ENCODE data around the gene ZNF200. TPM values are rescaled to one million over a fixed set of nuclear protein-coding genes. Genes with fewer than 3 reads are reported as not detected.

ZNF200 gene
- total and polyA plus RNA-seq, 2 donors (not counting 1 experiment from before 2014, with no cell fraction given) = 2.7 to 20.1 TPM

- Mint-ChIP-seq H3K27ac (no peak overlapping the region), H3K27me3 (peaks cover 48% of the 10 kb centered on the region), H3K4me3 (no peak overlapping the region), H3K9me3 (ENCODE audit: insufficient read depth) (peaks cover 11% of the 10 kb centered on the region), H3K4me1 (no peaks in the 10 kb centered on the region)
- Histone ChIP-seq H3K4me1 (ENCODE audit: control insufficient read depth in 2 of 2, insufficient read depth in 2 of 2, low read length in 2 of 2) (no peaks in the 10 kb centered on the region), H3K27me3 (replicated peaks in 1 of 4; ENCODE audit: control extremely low read depth in 1 of 4, control insufficient read depth in 3 of 4, insufficient read depth in 4 of 4, low read length in 3 of 4) (peaks cover 0 to 19% (median 3%) of the 10 kb centered on the region in 4 experiments), H3K4me2 (replicated peaks; ENCODE audit: low read depth, low read length, poor library complexity, severe bottlenecking) (no peak overlapping the region), H3K9me3 (ENCODE audit: control extremely low read depth in 1 of 3, control insufficient read depth in 2 of 3, insufficient read depth in 1 of 3, low read length in 2 of 3) (peaks cover 0 to 30% (median 14%) of the 10 kb centered on the region in 3 donors), H4K20me1 (ENCODE audit: control insufficient read depth, insufficient read depth, low read length, poor library complexity, severe bottlenecking) (no peaks in the 10 kb centered on the region), H3K4me3 (ENCODE audit: control extremely low read depth in 1 of 5, extremely low read depth in 1 of 5, insufficient read depth in 1 of 5, low read depth in 2 of 5, low read length in 4 of 5) (no peak overlapping the region), H2AFZ (ENCODE audit: insufficient read depth, low read depth, low read length, poor library complexity, severe bottlenecking) (no peak overlapping the region), H3K9ac (ENCODE audit: low read length) (no peak overlapping the region), H3K36me3 (replicated peaks in 1 of 2; ENCODE audit: control extremely low read depth in 1 of 2, control insufficient read depth in 1 of 2, extremely low read depth in 1 of 2, insufficient read depth in 2 of 2, low read length in 1 of 2) (no peaks in the 10 kb centered on the region), H3K27ac (ENCODE audit: low read length in 2 of 2) (no peak overlapping the region), H3K79me2 (ENCODE audit: control insufficient read depth, insufficient read depth, low read length) (no peaks in the 10 kb centered on the region)
- no peak for TF ChIP-seq EZH2 (IDR thresholded peaks at IDR 0.05; ENCODE audit: borderline replicate concordance, insufficient read depth, low read depth, low read length, poor library complexity, severe bottlenecking)
- TF ChIP-seq, protein P1, sequence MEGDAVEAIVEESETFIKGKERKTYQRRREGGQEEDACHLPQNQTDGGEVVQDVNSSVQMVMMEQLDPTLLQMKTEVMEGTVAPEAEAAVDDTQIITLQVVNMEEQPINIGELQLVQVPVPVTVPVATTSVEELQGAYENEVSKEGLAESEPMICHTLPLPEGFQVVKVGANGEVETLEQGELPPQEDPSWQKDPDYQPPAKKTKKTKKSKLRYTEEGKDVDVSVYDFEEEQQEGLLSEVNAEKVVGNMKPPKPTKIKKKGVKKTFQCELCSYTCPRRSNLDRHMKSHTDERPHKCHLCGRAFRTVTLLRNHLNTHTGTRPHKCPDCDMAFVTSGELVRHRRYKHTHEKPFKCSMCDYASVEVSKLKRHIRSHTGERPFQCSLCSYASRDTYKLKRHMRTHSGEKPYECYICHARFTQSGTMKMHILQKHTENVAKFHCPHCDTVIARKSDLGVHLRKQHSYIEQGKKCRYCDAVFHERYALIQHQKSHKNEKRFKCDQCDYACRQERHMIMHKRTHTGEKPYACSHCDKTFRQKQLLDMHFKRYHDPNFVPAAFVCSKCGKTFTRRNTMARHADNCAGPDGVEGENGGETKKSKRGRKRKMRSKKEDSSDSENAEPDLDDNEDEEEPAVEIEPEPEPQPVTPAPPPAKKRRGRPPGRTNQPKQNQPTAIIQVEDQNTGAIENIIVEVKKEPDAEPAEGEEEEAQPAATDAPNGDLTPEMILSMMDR (IDR thresholded peaks at IDR 0.05) = no peak
- DNase-seq (no peak), ATAC-seq (ENCODE audit: low read depth) (no peak)
- intact Hi-C loops (cut with micrococcal nuclease) = no loop called here
- POLR2A ChIA-PET = no interaction called here
- 73% methylated on average over 5 of the region's 6 CpGs for WGBS (ENCODE audit: insufficient coverage)
- CTCF ChIA-PET = interaction anchor here (0.9 kb wide), 1 partner anchor 324 kb away, joined by 3 read pairs; no protein-coding TSS in a partner anchor
Measured at GRCh38 chr16:3202903-3203539, 31.9 kb downstream of the ZNF200 start.

DNA sequence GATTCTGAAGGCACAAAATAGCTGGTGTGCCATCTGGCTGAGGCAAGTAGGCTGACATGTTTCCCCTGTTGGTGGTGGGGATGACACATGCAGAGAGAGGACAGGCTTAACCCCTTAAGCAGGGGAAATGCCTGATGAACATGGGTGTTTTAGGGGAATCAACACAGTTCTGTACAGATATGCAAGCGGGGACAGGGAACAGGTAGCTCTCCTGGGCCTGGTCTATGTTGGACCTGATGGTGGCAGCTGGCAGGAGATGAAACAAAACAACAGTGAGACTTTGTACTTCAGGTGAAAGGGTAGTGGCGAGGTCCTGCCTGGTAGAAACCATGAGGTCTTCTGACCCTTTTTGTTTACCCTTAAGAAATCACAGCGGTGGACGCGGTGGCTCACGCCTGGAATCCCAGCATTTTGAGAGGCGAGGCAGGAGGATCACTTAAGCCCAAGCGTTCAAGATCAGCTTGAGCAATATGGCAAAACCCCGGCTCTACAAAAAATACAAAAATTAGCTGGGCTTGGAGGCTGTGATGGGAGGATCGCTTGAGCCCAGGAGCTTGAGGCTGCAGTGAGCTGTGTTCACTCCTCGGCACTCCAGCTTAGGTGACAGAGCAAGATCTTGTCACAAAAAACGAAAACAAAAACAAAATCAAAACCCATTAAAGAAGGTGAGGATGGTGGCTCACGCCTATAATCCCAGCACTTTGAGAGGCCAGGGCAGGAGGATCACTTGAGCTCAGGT, 36.5 kb downstream of the ZNF200 start:
- H3K9me3 Mint-ChIP-seq (ENCODE audit: insufficient read depth) = no peaks in the 10 kb centered on the region
- ChIA-PET CTCF (interaction anchor here (0.6 to 1.1 kb wide), 2 partner anchors 27 to 46 kb away, joined by 3 read pairs; no protein-coding TSS in a partner anchor), POLR2A (no interaction called here)
- TF ChIP-seq, protein P1 (IDR thresholded peaks at IDR 0.05) = no peak
- no peak for TF ChIP-seq EZH2 (IDR thresholded peaks at IDR 0.05; ENCODE audit: borderline replicate concordance, insufficient read depth, low read depth, low read length, poor library complexity, severe bottlenecking)
- H3K4me3 Mint-ChIP-seq = no peak overlapping the region
- intact Hi-C loops (cut with micrococcal nuclease) = no loop called here
- Histone ChIP-seq H3K4me2 (replicated peaks; ENCODE audit: low read depth, low read length, poor library complexity, severe bottlenecking) (no peak overlapping the region), H3K4me1 (ENCODE audit: control insufficient read depth in 2 of 2, insufficient read depth in 2 of 2, low read length in 2 of 2) (no peaks in the 10 kb centered on the region), H2AFZ (ENCODE audit: insufficient read depth, low read depth, low read length, poor library complexity, severe bottlenecking) (no peak overlapping the region), H4K20me1 (ENCODE audit: control insufficient read depth, insufficient read depth, low read length, poor library complexity, severe bottlenecking) (no peaks in the 10 kb centered on the region), H3K9me3 (ENCODE audit: control extremely low read depth in 1 of 3, control insufficient read depth in 2 of 3, insufficient read depth in 1 of 3, low read length in 2 of 3) (peaks cover 0 to 12% (median 0%) of the 10 kb centered on the region in 3 donors), H3K79me2 (ENCODE audit: control insufficient read depth, insufficient read depth, low read length) (no peaks in the 10 kb centered on the region), H3K27ac (ENCODE audit: low read length in 2 of 2) (no peak overlapping the region), H3K27me3 (replicated peaks in 1 of 4; ENCODE audit: control extremely low read depth in 1 of 4, control insufficient read depth in 3 of 4, insufficient read depth in 4 of 4, low read length in 3 of 4) (peaks cover 0 to 36% (median 17%) of the 10 kb centered on the region in 4 experiments), H3K9ac (ENCODE audit: low read length) (no peak overlapping the region), H3K36me3 (replicated peaks in 1 of 2; ENCODE audit: control extremely low read depth in 1 of 2, control insufficient read depth in 1 of 2, extremely low read depth in 1 of 2, insufficient read depth in 2 of 2, low read length in 1 of 2) (no peaks in the 10 kb centered on the region), H3K4me3 (ENCODE audit: control extremely low read depth in 1 of 5, extremely low read depth in 1 of 5, insufficient read depth in 1 of 5, low read depth in 2 of 5, low read length in 4 of 5) (no peak overlapping the region)
- peaks cover 50% of the 10 kb centered on the region for H3K27me3 Mint-ChIP-seq
- ATAC-seq (ENCODE audit: low read depth) = no peak
- WGBS (ENCODE audit: insufficient coverage) = 81% methylated on average over 8 of the region's 13 CpGs
- H3K4me1 Mint-ChIP-seq = no peaks in the 10 kb centered on the region
- no peak for DNase-seq
- no peak overlapping the region for H3K27ac Mint-ChIP-seq

Measured in B cell (primary cell).